Measurements from ENCODE around the gene PPM1B. TPM values are rescaled to one million over a fixed set of nuclear protein-coding genes. Genes with fewer than 3 reads are reported as not detected.

Gene PPM1B
- total and polyA plus RNA-seq, 10 of the 15 experiments (the other 5 are each of a cell fraction or from before 2014, with no cell fraction given): 12.5 to 53.4 (median 33.7) TPM

DNA sequence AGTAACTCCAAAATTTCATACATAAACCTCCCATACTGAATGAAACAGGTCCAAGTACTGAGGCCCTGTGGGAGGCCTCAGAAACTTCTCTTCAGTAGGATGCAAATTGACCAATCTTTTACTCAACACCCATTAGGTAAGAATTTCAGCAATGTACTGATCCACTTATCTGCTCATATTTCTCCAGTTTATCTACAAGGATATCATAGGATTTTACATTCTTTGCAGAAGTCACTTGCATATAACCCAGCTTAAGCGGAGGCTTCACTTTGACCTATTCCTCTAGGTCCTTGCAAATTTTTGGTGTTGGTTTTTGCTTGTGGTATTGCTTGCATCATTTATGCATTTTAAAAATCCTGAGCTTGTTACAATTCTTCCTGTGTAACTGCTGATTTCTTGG is 77.8 kb downstream of the PPM1B start:
- Histone ChIP-seq H3K9me3 (replicated peaks; ENCODE audit: control insufficient read depth, insufficient read depth, low read length) (no peaks in the 10 kb centered on the region), H3K27ac (ENCODE audit: control insufficient read depth, insufficient read depth) (no peak overlapping the region), H3K4me3 (no peak overlapping the region), H3K9ac (ENCODE audit: control insufficient read depth, insufficient read depth, low read length) (no peak overlapping the region), H3K79me2 (ENCODE audit: control insufficient read depth, insufficient read depth, low read length) (no peaks in the 10 kb centered on the region), H2AFZ (ENCODE audit: control insufficient read depth, low read depth, low read length) (no peak overlapping the region), H3K4me1 (ENCODE audit: control insufficient read depth, insufficient read depth, low read length) (peaks cover 9% of the 10 kb centered on the region), H3K4me2 (ENCODE audit: control insufficient read depth, insufficient read depth) (no peak overlapping the region), H3K36me3 (ENCODE audit: control insufficient read depth in 2 of 2, insufficient read depth in 2 of 2, low read length in 1 of 2) (no peaks in the 10 kb centered on the region), H3K27me3 (replicated peaks in 1 of 2; ENCODE audit: control insufficient read depth in 2 of 2, insufficient read depth in 2 of 2, low read length in 1 of 2) (no peaks in the 10 kb centered on the region), H4K20me1 (ENCODE audit: control insufficient read depth, insufficient read depth) (no peaks in the 10 kb centered on the region)
- SMC1A ChIA-PET (ENCODE audit: uncharacterized antibody, unreplicated experiment): interaction anchor here (0.8 to 5.6 kb wide), 7 partner anchors 10 to 710 kb away, joined by 3 to 37 read pairs (median 4); no protein-coding TSS in a partner anchor
- in situ Hi-C loops (cut with MboI) (loop anchor here (10.0 kb wide), 1 partner anchor 708 kb away; no protein-coding TSS in a partner anchor), intact Hi-C loops (cut with micrococcal nuclease; ENCODE audit: unreplicated experiment) (no loop called here)
- 95% methylated on average over 1 of the region's 1 CpG for WGBS (ENCODE audit: insufficient coverage, insufficient replicate concordance, low lambda C conversion rate, missing lambda C conversion rate)
- ATAC-seq (no peak), FAIRE-seq (no peak), DNase-seq (ENCODE audit: low read depth, low spot score) (no peak)
- no TSS peak for BruUV-seq (replicated peaks)
- RAD21 ChIA-PET (ENCODE audit: unreplicated experiment): interaction anchor here (1.2 kb wide), 1 partner anchor 162 kb away, joined by 3 read pairs; no protein-coding TSS in a partner anchor
- POLR2A ChIA-PET: no interaction called here
- CTCF ChIA-PET: interaction anchor here (0.6 to 4.8 kb wide), 13 partner anchors 13 to 709 kb away, joined by 3 to 21 read pairs (median 4); partner anchors contain the start of genes CAMKMT and PREPL
- TF ChIP-seq RAD21 (IDR thresholded peaks at IDR 0.05; ENCODE audit: insufficient read depth, low read depth, low read length) (no peak), STAT1 (conservative IDR thresholded peaks at IDR 0.05) (no peak), ZNF24 (IDR thresholded peaks at IDR 0.05) (no peak), SUPT20H (IDR thresholded peaks at IDR 0.05; ENCODE audit: borderline replicate concordance, control insufficient read depth, low read depth, low read length) (no peak), NRF1 (conservative IDR thresholded peaks at IDR 0.05; ENCODE audit: low read depth, low read length) (no peak), E2F8 (IDR thresholded peaks at IDR 0.05; ENCODE audit: low read depth, partially characterized antibody) (no peak), CEBPB (IDR thresholded peaks at IDR 0.05; ENCODE audit: borderline replicate concordance in 1 of 2, low read depth in 2 of 2, low read length in 2 of 2) (no peak), ESRRA (IDR thresholded peaks at IDR 0.05; ENCODE audit: low read length) (no peak), RBBP5 (conservative IDR thresholded peaks at IDR 0.05) (no peak), ZNF207 (IDR thresholded peaks at IDR 0.05; ENCODE audit: borderline replicate concordance) (no peak), FOXM1 (IDR thresholded peaks at IDR 0.05; ENCODE audit: low read depth, low read length) (no peak), STAT3 (IDR thresholded peaks at IDR 0.05; ENCODE audit: low read depth, low read length) (no peak), SMAD1 (IDR thresholded peaks at IDR 0.05; ENCODE audit: low read depth, partially characterized antibody) (no peak)
- TF ChIP-seq, protein P1, sequence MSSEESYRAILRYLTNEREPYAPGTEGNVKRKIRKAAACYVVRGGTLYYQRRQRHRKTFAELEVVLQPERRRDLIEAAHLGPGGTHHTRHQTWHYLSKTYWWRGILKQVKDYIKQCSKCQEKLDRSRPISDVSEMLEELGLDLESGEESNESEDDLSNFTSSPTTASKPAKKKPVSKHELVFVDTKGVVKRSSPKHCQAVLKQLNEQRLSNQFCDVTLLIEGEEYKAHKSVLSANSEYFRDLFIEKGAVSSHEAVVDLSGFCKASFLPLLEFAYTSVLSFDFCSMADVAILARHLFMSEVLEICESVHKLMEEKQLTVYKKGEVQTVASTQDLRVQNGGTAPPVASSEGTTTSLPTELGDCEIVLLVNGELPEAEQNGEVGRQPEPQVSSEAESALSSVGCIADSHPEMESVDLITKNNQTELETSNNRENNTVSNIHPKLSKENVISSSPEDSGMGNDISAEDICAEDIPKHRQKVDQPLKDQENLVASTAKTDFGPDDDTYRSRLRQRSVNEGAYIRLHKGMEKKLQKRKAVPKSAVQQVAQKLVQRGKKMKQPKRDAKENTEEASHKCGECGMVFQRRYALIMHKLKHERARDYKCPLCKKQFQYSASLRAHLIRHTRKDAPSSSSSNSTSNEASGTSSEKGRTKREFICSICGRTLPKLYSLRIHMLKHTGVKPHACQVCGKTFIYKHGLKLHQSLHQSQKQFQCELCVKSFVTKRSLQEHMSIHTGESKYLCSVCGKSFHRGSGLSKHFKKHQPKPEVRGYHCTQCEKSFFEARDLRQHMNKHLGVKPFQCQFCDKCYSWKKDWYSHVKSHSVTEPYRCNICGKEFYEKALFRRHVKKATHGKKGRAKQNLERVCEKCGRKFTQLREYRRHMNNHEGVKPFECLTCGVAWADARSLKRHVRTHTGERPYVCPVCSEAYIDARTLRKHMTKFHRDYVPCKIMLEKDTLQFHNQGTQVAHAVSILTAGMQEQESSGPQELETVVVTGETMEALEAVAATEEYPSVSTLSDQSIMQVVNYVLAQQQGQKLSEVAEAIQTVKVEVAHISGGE (CRISPR knock-in tag; IDR thresholded peaks at IDR 0.05): no peak
- TF ChIP-seq, protein P2, sequence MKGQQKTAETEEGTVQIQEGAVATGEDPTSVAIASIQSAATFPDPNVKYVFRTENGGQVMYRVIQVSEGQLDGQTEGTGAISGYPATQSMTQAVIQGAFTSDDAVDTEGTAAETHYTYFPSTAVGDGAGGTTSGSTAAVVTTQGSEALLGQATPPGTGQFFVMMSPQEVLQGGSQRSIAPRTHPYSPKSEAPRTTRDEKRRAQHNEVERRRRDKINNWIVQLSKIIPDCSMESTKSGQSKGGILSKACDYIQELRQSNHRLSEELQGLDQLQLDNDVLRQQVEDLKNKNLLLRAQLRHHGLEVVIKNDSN (IDR thresholded peaks at IDR 0.05; ENCODE audit: borderline replicate concordance, extremely low read length, insufficient read depth, low read depth, low read length): no peak
- TF ChIP-seq, protein P3, sequence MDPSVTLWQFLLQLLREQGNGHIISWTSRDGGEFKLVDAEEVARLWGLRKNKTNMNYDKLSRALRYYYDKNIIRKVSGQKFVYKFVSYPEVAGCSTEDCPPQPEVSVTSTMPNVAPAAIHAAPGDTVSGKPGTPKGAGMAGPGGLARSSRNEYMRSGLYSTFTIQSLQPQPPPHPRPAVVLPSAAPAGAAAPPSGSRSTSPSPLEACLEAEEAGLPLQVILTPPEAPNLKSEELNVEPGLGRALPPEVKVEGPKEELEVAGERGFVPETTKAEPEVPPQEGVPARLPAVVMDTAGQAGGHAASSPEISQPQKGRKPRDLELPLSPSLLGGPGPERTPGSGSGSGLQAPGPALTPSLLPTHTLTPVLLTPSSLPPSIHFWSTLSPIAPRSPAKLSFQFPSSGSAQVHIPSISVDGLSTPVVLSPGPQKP (IDR thresholded peaks at IDR 0.05; ENCODE audit: low read depth, low read length): no peak

All from GM12878 (cell line).